ENCODE measurements around the gene BORCS6. TPM values are rescaled to one million over a fixed set of nuclear protein-coding genes. Genes with fewer than 3 reads are reported as not detected.

The BORCS6 gene
- total and polyA plus RNA-seq, 9 of the 15 experiments (the other 6 are each of a cell fraction or from before 2014, with no cell fraction given), result 0.01 to 7.4 (median 2.3) TPM

GRCh38 chr17:8173056-8173870, 16.7 kb downstream of the BORCS6 start (continued):
- TF ChIP-seq RBM25 (IDR thresholded peaks at IDR 0.05; ENCODE audit: low read depth, low read length, severe bottlenecking) (peak; percentile 21), ETV5 (CRISPR knock-in tag; IDR thresholded peaks at IDR 0.05; ENCODE audit: low read depth) (peak; percentile 55), NFE2 (IDR thresholded peaks at IDR 0.05; ENCODE audit: low read depth) (peak; percentile 59; the same call in 1 of the 2 replicates), SP1 (CRISPR knock-in tag; IDR thresholded peaks at IDR 0.05) (peak; percentile 93), ZNF274 (IDR thresholded peaks at IDR 0.05; ENCODE audit: borderline replicate concordance, low read depth, low read length) (0 out of 2 replicates have a peak, but pooled peaks have one; percentile 40), DDX20 (tag; IDR thresholded peaks at IDR 0.05; ENCODE audit: low read depth) (no peak), ZBTB8A (IDR thresholded peaks at IDR 0.05; ENCODE audit: partially characterized antibody) (no peak), RB1 (IDR thresholded peaks at IDR 0.05; ENCODE audit: low read depth) (peak; percentile 78), EHMT2 (IDR thresholded peaks at IDR 0.05) (no peak), BRD4 (IDR thresholded peaks at IDR 0.05) (peak; percentile 86; the same call in 1 of the 2 replicates), POLR2A (conservative IDR thresholded peaks at IDR 0.05) (peak; percentile 100), PTRF (tag; IDR thresholded peaks at IDR 0.05) (no peak), NFIC (IDR thresholded peaks at IDR 0.05) (peak; percentile 89), HBP1 (CRISPR knock-in tag; IDR thresholded peaks at IDR 0.05) (peak; percentile 100)
- TF ChIP-seq, protein P1, sequence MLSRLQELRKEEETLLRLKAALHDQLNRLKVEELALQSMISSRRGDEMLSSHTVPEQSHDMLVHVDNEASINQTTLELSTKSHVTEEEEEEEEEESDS (CRISPR knock-in tag; IDR thresholded peaks at IDR 0.05), result peak; percentile 94
- TF ChIP-seq, protein P2, sequence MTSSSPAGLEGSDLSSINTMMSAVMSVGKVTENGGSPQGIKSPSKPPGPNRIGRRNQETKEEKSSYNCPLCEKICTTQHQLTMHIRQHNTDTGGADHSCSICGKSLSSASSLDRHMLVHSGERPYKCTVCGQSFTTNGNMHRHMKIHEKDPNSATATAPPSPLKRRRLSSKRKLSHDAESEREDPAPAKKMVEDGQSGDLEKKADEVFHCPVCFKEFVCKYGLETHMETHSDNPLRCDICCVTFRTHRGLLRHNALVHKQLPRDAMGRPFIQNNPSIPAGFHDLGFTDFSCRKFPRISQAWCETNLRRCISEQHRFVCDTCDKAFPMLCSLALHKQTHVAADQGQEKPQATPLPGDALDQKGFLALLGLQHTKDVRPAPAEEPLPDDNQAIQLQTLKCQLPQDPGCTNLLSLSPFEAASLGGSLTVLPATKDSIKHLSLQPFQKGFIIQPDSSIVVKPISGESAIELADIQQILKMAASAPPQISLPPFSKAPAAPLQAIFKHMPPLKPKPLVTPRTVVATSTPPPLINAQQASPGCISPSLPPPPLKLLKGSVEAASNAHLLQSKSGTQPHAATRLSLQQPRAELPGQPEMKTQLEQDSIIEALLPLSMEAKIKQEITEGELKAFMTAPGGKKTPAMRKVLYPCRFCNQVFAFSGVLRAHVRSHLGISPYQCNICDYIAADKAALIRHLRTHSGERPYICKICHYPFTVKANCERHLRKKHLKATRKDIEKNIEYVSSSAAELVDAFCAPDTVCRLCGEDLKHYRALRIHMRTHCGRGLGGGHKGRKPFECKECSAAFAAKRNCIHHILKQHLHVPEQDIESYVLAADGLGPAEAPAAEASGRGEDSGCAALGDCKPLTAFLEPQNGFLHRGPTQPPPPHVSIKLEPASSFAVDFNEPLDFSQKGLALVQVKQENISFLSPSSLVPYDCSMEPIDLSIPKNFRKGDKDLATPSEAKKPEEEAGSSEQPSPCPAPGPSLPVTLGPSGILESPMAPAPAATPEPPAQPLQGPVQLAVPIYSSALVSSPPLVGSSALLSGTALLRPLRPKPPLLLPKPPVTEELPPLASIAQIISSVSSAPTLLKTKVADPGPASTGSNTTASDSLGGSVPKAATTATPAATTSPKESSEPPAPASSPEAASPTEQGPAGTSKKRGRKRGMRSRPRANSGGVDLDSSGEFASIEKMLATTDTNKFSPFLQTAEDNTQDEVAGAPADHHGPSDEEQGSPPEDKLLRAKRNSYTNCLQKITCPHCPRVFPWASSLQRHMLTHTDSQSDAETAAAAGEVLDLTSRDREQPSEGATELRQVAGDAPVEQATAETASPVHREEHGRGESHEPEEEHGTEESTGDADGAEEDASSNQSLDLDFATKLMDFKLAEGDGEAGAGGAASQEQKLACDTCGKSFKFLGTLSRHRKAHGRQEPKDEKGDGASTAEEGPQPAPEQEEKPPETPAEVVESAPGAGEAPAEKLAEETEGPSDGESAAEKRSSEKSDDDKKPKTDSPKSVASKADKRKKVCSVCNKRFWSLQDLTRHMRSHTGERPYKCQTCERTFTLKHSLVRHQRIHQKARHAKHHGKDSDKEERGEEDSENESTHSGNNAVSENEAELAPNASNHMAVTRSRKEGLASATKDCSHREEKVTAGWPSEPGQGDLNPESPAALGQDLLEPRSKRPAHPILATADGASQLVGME (CRISPR knock-in tag; IDR thresholded peaks at IDR 0.05), result no peak
- TF ChIP-seq, protein P3, sequence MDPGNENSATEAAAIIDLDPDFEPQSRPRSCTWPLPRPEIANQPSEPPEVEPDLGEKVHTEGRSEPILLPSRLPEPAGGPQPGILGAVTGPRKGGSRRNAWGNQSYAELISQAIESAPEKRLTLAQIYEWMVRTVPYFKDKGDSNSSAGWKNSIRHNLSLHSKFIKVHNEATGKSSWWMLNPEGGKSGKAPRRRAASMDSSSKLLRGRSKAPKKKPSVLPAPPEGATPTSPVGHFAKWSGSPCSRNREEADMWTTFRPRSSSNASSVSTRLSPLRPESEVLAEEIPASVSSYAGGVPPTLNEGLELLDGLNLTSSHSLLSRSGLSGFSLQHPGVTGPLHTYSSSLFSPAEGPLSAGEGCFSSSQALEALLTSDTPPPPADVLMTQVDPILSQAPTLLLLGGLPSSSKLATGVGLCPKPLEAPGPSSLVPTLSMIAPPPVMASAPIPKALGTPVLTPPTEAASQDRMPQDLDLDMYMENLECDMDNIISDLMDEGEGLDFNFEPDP (CRISPR knock-in tag; IDR thresholded peaks at IDR 0.05), result peak; percentile 91
- TF ChIP-seq, protein P4, sequence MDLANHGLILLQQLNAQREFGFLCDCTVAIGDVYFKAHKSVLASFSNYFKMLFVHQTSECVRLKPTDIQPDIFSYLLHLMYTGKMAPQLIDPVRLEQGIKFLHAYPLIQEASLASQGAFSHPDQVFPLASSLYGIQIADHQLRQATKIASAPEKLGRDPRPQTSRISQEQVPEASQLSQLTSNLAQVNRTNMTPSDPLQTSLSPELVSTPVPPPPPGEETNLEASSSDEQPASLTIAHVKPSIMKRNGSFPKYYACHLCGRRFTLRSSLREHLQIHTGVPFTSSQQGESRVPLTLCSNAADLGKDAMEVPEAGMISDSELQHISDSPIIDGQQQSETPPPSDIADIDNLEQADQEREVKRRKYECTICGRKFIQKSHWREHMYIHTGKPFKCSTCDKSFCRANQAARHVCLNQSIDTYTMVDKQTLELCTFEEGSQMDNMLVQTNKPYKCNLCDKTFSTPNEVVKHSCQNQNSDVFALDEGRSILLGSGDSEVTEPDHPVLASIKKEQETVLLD (IDR thresholded peaks at IDR 0.05), result peak; percentile 89; the same call in 1 of the 2 replicates
